GM19023 (cell line): ENCODE measurements around the gene ZDHHC19.

Experiments used
- ATAC-seq: cut with Tn5 transposase; IDR thresholded peaks from one replicate; pipeline ENCODE4 v1.9.1; 2021; ENCODE audit warnings: mild to moderate bottlenecking, moderate library complexity; ENCODE audit not compliant: unreplicated experiment

The ZDHHC19 gene

GRCh38 chr3:196150481-196150880 is 60.7 kb downstream of the ZDHHC19 start:
- no peak for ATAC-seq

GRCh38 chr3:196149831-196150301 is 61.3 kb downstream of the ZDHHC19 start:
- ATAC-seq, result no peak

- no peak for ATAC-seq
Observed at GRCh38 chr3:196149375-196149774, 61.8 kb downstream of the ZDHHC19 start.
